KMS-11 (cell line): ENCODE data around the gene SPNS1.

Experiments
- H2AFZ ChIP-seq: fragments of 200-600 bp; sonication (generic); 2 replicates; pipeline ENCODE4 v1.6.1; 2016; ENCODE audit warnings: antibody characterized with exemption, mixed run types, low read depth
- H3K27ac ChIP-seq: fragments of 200-600 bp; sonication (generic); 2 replicates; pipeline ENCODE4 v1.6.1; 2016; ENCODE audit warnings: mild to moderate bottlenecking, mixed run types
- H3K27me3 ChIP-seq: fragments of 200-600 bp; sonication (generic); 2 replicates; pipeline ENCODE4 v1.6.1; 2017; ENCODE audit warnings: mild to moderate bottlenecking, low read depth, mixed run types, moderate library complexity; ENCODE audit not compliant: insufficient read depth
- H3K36me3 ChIP-seq: fragments of 200-600 bp; sonication (generic); 2 replicates; pipeline ENCODE4 v1.6.1; 2017; ENCODE audit warnings: mild to moderate bottlenecking, mixed run types; ENCODE audit not compliant: insufficient read depth
- H3K4me1 ChIP-seq: fragments of 200-600 bp; sonication (generic); 2 replicates; pipeline ENCODE4 v1.6.1; 2016; ENCODE audit warnings: mild to moderate bottlenecking, low read depth, mixed run types; ENCODE audit not compliant: poor library complexity, severe bottlenecking
- H3K4me2 ChIP-seq: fragments of 200-600 bp; sonication (generic); 2 replicates; pipeline ENCODE4 v1.7.0; 2016; ENCODE audit warnings: mild to moderate bottlenecking, mixed run types
- H3K4me3 ChIP-seq: fragments of 200-600 bp; sonication (generic); IDR thresholded peaks from 2 replicates; pipeline ENCODE4 v1.6.1; 2017; ENCODE audit warnings: low read depth, low read length, mixed read lengths; ENCODE audit not compliant: insufficient read depth
- H3K79me2 ChIP-seq: fragments of 200-600 bp; sonication (generic); 2 replicates; pipeline ENCODE4 v1.6.1; 2016; ENCODE audit warnings: low read depth, mixed run types; ENCODE audit not compliant: insufficient read depth
- H3K9ac ChIP-seq: fragments of 200-600 bp; sonication (generic); 2 replicates; pipeline ENCODE4 v1.6.1; 2016; ENCODE audit warnings: mild to moderate bottlenecking, mixed run types
- H4K20me1 ChIP-seq: fragments of 200-600 bp; sonication (generic); 2 replicates; pipeline ENCODE4 v1.6.1; 2016; ENCODE audit warnings: mild to moderate bottlenecking, mixed run types; ENCODE audit not compliant: insufficient read depth
- TF ChIP-seq, protein P1 (sequence below): fragments of 200-600 bp; sonication (generic); conservative IDR thresholded peaks from 2 replicates; pipeline ENCODE4 v1.6.1; 2017; ENCODE audit warnings: low read depth, mild to moderate bottlenecking, antibody characterized with exemption, low read length, moderate library complexity, mixed read lengths

The SPNS1 gene

DNA sequence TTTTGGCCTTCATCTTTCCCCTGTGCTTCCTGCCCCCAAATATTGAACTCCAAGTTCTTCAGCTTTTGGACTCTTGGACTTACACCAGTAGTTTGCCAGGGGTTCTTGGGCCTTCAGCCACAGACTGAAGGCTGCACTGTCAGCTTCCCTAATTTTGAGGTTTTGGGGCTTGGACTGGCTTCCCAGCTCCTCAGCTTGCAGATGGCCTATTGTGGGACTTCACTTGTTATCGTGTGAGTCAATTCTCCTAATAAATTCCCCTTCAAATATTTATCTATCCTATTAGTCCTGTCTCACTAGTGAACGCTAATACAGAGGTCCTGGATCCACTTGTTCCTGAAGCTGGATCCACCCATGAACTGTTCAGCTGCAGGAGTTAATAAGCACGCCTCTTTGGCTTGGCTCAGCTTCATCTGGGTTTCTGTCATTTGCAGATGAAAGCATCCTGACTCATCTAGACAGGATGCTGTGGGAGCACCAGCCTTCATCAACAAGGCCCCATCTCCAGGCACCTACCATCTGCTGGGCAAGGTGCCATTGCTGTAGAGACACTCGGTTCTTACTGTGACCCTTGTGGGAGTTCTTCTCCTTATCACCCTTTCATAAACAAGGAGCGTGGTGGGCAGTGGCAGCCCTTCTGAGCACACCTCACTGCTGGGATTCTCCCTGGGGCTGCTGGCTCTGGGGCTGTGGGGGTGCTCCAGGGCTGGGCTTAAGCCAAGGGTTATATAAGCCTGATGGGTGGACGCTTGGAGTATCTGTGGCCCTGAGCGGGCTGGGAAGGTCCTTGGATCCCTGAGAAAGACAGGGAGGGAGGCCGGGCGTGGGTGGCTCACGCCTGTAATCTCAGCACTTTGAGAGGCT, 33.4 kb downstream of the SPNS1 start:
- H3K27ac ChIP-seq, result no peak overlapping the region
- H3K4me3 ChIP-seq, result no peak overlapping the region
- H3K27me3 ChIP-seq, result no peaks in the 10 kb centered on the region
- H3K36me3 ChIP-seq, result no peaks in the 10 kb centered on the region
- no peak overlapping the region for H3K9ac ChIP-seq
- H3K4me1 ChIP-seq, result no peaks in the 10 kb centered on the region
- H4K20me1 ChIP-seq, result no peaks in the 10 kb centered on the region
- H3K4me2 ChIP-seq, result no peak overlapping the region
- no peaks in the 10 kb centered on the region for H3K79me2 ChIP-seq
- TF ChIP-seq, protein P1, sequence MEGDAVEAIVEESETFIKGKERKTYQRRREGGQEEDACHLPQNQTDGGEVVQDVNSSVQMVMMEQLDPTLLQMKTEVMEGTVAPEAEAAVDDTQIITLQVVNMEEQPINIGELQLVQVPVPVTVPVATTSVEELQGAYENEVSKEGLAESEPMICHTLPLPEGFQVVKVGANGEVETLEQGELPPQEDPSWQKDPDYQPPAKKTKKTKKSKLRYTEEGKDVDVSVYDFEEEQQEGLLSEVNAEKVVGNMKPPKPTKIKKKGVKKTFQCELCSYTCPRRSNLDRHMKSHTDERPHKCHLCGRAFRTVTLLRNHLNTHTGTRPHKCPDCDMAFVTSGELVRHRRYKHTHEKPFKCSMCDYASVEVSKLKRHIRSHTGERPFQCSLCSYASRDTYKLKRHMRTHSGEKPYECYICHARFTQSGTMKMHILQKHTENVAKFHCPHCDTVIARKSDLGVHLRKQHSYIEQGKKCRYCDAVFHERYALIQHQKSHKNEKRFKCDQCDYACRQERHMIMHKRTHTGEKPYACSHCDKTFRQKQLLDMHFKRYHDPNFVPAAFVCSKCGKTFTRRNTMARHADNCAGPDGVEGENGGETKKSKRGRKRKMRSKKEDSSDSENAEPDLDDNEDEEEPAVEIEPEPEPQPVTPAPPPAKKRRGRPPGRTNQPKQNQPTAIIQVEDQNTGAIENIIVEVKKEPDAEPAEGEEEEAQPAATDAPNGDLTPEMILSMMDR, result no peak
- H2AFZ ChIP-seq, result no peak overlapping the region

DNA sequence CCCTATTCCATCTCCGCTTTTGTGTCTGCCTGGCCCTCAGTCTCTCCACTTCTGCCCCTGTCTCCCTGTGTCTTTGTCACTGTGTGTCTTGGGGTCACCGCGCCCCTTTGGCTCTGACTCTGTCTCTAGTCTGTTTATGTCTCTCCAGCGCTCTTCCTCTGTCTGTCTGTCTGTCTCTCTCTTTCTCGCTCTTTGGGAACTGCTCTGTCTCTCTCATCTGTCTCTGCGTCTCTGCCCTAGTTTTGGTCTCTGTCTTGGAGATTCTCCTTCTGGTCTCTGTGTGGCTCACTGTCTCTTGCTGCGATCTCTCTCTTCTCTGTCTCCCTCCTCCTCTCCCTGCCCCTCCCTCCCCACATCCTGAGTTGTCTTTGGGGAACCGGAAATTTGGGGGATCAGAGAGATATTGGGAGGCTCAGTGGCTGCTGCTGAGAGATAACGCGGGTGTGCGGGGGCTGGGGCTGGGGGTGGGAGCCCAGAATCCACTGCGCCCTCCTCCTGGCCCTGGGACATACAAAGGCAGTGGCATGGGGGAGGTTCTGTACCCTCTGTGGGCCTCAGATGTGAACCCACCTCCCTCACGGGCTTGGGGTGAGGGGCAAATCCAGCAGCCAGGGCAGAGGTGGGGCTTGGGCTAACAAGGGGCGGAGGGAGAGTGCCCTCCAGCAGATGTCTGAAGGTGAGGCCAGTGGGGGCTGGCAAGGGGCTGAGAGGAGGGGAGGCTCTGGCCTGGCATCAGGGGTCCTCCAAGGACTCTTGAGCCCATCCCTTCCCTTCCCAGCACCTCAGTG, 34.7 kb downstream of the SPNS1 start:
- Histone ChIP-seq H3K27ac (no peak overlapping the region), H3K4me3 (no peak overlapping the region), H3K36me3 (no peaks in the 10 kb centered on the region), H3K27me3 (no peaks in the 10 kb centered on the region), H4K20me1 (no peaks in the 10 kb centered on the region), H3K4me1 (no peaks in the 10 kb centered on the region), H3K9ac (no peak overlapping the region), H2AFZ (no peak overlapping the region), H3K4me2 (no peak overlapping the region), H3K79me2 (no peaks in the 10 kb centered on the region)
- TF ChIP-seq, protein P1, result no peak

DNA sequence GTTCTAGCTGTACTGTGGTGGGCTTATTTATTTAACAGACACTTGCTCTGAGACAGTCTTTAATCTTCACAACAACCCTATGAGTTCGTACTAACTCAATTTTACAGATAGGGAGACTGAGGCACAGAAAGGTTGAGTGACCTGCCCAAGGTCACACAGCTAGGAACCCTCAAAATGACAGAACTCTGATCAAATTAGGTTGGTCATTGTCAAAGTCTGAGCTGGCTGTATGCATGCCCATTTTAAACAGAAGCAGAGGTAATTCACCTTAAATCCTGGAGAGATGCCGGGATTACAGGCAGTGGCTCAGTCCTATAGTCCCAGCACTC, 35.2 kb downstream of the SPNS1 start:
- Histone ChIP-seq H4K20me1 (no peaks in the 10 kb centered on the region), H3K27ac (no peak overlapping the region), H3K4me1 (no peaks in the 10 kb centered on the region), H3K9ac (no peak overlapping the region), H3K4me3 (no peak overlapping the region), H3K36me3 (no peaks in the 10 kb centered on the region), H3K27me3 (no peaks in the 10 kb centered on the region), H3K4me2 (no peak overlapping the region), H2AFZ (no peak overlapping the region), H3K79me2 (no peaks in the 10 kb centered on the region)
- TF ChIP-seq, protein P1, result no peak

DNA sequence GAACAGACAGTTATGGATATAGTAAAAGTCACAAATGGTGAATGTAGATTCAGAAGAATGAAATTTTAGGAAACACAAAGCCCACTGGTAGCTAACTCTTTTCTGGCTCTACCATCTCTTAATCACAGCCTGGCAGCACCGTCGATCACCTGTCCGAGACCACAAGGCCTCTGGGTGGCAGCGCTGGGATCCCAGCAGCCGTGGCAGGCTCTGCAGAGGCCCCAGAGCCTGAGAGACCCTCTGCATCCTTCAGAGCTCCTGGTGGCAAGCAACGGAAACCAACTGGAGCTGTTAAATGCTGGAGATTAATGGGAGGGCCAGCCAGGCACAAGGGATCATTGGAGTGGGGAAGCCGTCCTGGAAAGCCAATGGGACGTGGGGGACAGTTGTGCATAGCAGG, 36.5 kb downstream of the SPNS1 start:
- no peaks in the 10 kb centered on the region for H3K4me1 ChIP-seq

More for the DNA sequence above, 36.5 kb downstream of the SPNS1 start:
- Histone ChIP-seq H4K20me1 (no peaks in the 10 kb centered on the region), H3K36me3 (no peaks in the 10 kb centered on the region), H3K4me3 (no peak overlapping the region), H3K79me2 (no peaks in the 10 kb centered on the region), H2AFZ (no peak overlapping the region), H3K9ac (no peak overlapping the region), H3K4me2 (no peak overlapping the region), H3K27ac (no peak overlapping the region), H3K27me3 (no peaks in the 10 kb centered on the region)
- TF ChIP-seq, protein P1, result no peak
